GM18861 (cell line): ENCODE results near the gene CLDN11.

ENCODE experiments used
- ATAC-seq: cut with Tn5 transposase; IDR thresholded peaks from one replicate; pipeline ENCODE4 v1.9.1; 2021; ENCODE audit not compliant: unreplicated experiment

Gene CLDN11

GRCh38 chr3:170470063-170471016, 51.7 kb downstream of the CLDN11 start:
- ATAC-seq = no peak

GRCh38 chr3:170471149-170471548, 52.5 kb downstream of the CLDN11 start:
- ATAC-seq = no peak

- ATAC-seq = no peak
Observed at GRCh38 chr3:170473358-170473757, 54.7 kb downstream of the CLDN11 start.

- no peak for ATAC-seq
Observed at GRCh38 chr3:170475092-170475685, 56.5 kb downstream of the CLDN11 start.

- ATAC-seq = no peak
Observed at GRCh38 chr3:170476291-170476690, 57.6 kb downstream of the CLDN11 start.

GRCh38 chr3:170477395-170477794, 58.7 kb downstream of the CLDN11 start:
- no peak for ATAC-seq

- no peak for ATAC-seq
Observed at GRCh38 chr3:170480111-170480510, 61.4 kb downstream of the CLDN11 start.

GRCh38 chr3:170482199-170482598, 63.5 kb downstream of the CLDN11 start:
- ATAC-seq = no peak

- ATAC-seq = no peak
Observed at GRCh38 chr3:170483485-170484262, 65.0 kb downstream of the CLDN11 start.
